GM13976 (cell line): Measurements from ENCODE around the gene SAG.

Source experiments
- DNase-seq: peaks from one replicate; pipeline ENCODE4 v3.0.0; 2012; ENCODE audit warnings: low spot score
- in situ Hi-C: fragments of 300-500 bp; cut with MboI; formaldehyde crosslinking; loops from one replicate; pipeline ENCODE4 v1.12.0; 2022; ENCODE audit warnings: low sequenced_read_pairs, mixed read lengths, inconsistent platforms; ENCODE audit not compliant: unreplicated experiment
- TF ChIP-seq, protein P1 (sequence below): IDR thresholded peaks from 2 replicates; pipeline ENCODE4 v1.5.1; 2012; ENCODE audit warnings: borderline replicate concordance, mild to moderate bottlenecking; ENCODE audit not compliant: insufficient read depth; ENCODE audit errors: extremely low read depth, missing control alignments, control extremely low read depth

SAG gene

DNA sequence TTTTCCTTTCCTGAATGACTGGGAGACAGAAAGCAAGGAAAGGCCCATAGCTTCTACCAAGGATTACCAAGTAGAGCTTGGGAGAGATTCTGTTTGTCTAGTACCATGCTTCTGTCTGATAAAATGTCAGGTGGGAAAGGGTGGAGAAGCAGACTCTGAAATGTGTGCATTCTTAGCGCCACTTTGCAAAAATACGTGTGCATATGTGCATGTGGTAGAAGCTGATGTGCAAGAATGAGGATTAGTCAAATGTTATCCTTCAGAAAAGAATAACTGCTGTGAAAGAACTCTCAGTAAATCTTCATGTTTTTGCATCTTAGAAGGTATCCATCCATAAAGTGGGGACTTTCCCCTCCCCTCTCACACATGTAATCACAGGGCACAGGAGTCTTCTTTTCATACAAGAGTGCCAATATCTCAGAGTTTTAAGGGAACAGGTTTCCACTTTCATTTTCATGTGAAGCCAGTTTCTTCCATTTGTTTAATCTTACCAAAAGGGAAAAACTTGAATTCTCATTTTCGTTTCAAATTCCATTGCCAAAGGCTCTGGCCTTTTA is 31.3 kb downstream of the SAG start:
- TF ChIP-seq, protein P1, sequence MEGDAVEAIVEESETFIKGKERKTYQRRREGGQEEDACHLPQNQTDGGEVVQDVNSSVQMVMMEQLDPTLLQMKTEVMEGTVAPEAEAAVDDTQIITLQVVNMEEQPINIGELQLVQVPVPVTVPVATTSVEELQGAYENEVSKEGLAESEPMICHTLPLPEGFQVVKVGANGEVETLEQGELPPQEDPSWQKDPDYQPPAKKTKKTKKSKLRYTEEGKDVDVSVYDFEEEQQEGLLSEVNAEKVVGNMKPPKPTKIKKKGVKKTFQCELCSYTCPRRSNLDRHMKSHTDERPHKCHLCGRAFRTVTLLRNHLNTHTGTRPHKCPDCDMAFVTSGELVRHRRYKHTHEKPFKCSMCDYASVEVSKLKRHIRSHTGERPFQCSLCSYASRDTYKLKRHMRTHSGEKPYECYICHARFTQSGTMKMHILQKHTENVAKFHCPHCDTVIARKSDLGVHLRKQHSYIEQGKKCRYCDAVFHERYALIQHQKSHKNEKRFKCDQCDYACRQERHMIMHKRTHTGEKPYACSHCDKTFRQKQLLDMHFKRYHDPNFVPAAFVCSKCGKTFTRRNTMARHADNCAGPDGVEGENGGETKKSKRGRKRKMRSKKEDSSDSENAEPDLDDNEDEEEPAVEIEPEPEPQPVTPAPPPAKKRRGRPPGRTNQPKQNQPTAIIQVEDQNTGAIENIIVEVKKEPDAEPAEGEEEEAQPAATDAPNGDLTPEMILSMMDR: no peak
- in situ Hi-C loops: no loop called here
- no peak for DNase-seq

DNA sequence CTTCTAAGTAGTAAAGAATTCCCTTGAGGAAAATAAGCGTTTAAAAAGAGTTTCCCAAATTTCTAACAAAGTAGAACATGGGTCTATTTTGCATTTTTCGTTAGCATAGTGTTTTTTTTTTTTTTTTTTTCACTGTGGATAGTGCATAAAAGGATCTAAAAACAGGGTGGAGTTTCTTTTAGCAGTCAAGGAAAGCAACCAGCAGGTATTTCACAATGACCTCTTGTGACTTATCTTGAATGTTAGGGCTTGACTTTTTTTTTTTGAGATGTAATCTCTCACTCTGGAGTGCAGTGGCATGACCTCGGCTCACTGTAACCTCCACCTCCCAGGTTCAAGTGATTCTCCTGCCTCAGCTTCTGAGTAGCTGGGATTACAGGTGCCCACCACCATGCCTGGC is 31.8 kb downstream of the SAG start:
- in situ Hi-C loops: no loop called here
- TF ChIP-seq, protein P1: no peak
- DNase-seq: no peak

DNA sequence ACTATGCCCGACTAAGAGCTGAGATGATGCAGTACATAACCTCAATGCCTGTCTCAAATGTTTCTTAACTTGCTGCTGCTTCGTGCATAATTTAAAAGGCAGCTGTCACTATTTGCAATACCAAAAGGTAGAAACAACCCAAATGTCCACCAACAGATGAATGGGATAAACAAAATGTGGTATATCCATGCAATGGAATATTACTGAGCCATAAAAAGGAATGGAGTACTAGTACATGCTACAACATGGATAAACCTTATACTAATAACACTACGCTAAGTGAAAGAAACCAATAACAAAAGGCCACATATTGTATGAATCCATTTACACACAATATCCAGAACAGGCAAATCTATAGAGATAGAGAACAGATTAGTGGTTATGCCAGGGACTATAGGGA is 33.7 kb downstream of the SAG start:
- TF ChIP-seq, protein P1: no peak
- in situ Hi-C loops: no loop called here

DNA sequence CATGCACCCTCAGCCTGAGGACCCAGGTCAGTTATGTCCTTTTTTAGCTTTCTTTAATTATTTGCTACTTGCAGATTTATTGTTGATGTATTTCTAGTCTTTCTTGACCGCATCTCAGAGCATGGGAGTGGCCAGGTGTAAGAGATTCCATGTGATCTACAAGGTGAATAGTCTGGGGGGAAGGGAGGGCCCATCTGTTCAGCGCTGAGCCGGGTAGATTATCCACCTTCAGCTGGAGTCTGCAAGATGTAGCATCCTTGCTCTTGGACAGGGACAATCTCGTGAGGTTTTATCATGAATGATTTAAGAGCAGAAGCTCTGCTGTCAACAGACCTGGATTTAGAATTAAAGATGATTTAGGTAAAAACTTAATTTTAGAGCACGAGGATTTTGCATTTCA is 34.7 kb downstream of the SAG start:
- TF ChIP-seq, protein P1: no peak
- in situ Hi-C loops: no loop called here
- no peak for DNase-seq

More for the DNA sequence above, 33.7 kb downstream of the SAG start:
- no peak for DNase-seq

DNA sequence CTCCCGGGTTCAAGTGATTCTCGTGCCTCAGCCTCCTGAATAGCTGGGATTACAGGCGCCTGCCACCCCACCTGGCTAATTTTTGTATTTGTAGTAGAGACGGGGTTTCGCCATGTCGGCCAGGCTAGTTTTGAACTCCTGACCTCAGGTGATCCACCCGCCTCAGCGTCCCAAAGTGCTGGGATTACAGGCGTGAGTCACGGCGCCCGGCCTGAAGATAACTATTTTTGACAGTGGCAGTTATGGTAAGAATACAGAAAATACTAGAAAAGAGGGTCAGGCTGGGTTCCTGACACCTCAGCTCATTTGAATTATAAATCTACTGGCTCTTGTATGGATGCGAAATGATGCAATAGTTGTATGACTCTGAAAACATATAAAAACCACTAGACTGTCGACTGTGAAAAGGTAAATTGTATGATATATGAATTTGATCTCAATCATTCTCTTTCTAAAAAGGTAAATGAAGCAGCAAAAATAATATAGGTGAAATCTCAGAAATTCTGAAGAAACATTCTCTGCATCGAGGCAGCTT is 35.6 kb downstream of the SAG start:
- in situ Hi-C loops: no loop called here

DNA sequence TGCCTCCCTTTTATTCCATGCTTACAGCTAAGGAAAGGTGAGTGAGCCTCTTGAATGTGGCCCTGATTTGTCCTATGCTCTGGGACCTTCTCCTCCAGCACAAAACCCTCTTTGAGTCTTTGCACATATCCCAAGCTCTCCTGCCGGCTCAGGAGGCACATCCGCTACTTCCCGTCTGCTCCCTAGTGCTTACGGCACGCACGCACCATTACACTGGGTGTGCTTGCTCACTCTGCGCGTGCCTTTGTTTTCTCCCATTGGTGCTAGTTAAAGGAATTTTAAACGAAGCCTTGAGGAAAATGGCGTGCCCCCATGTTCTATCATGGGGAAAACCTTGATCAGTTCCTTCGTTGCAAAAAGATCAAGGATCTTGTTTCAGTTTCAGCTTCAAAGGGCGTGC is 38.8 kb downstream of the SAG start:
- TF ChIP-seq, protein P1: no peak
- in situ Hi-C loops: no loop called here
- DNase-seq: no peak

More for the DNA sequence above, 35.6 kb downstream of the SAG start:
- DNase-seq: no peak
- TF ChIP-seq, protein P1: no peak
